Mesendoderm (in vitro differentiated cells): Measurements from ENCODE around the gene ZNF841. TPM values are rescaled to one million over a fixed set of nuclear protein-coding genes. Genes with fewer than 3 reads are reported as not detected.

Source experiments
- DNase-seq: peaks from one replicate; pipeline ENCODE4 v3.0.0; 2013
- H2AK5ac ChIP-seq: 2 replicates; pipeline ENCODE4 v1.6.1; 2013; ENCODE audit warnings: low read length, inconsistent platforms
- H2BK120ac ChIP-seq: 2 replicates; pipeline ENCODE4 v1.6.1; 2013; ENCODE audit warnings: low read depth, mild to moderate bottlenecking, low read length, moderate library complexity, mixed read lengths
- H2BK15ac ChIP-seq: replicated peaks from 2 replicates; pipeline ENCODE4 v1.6.1; 2013; ENCODE audit warnings: low read depth, mild to moderate bottlenecking, moderate library complexity
- H2BK5ac ChIP-seq: 2 replicates; pipeline ENCODE4 v1.6.1; 2013; ENCODE audit warnings: low read length, inconsistent platforms
- H3K18ac ChIP-seq: 2 replicates; pipeline ENCODE4 v1.6.1; 2013; ENCODE audit warnings: mild to moderate bottlenecking, low read length, mixed read lengths
- H3K23ac ChIP-seq: one replicate; pipeline ENCODE4 v1.6.1; 2013; ENCODE audit warnings: low read length
- H3K27ac ChIP-seq: 2 replicates; pipeline ENCODE4 v1.5.1; 2013; ENCODE audit warnings: low read depth, mild to moderate bottlenecking, inconsistent platforms, low read length, moderate library complexity
- H3K27me3 ChIP-seq: 2 replicates; pipeline ENCODE4 v1.6.1; 2013; ENCODE audit warnings: low read length, control low read depth, mild to moderate bottlenecking, inconsistent platforms; ENCODE audit not compliant: insufficient read depth, poor library complexity
- H3K36me3 ChIP-seq: 2 replicates; pipeline ENCODE4 v1.6.1; 2013; ENCODE audit warnings: low read length, inconsistent platforms; ENCODE audit not compliant: control insufficient read depth, insufficient read depth
- H3K4ac ChIP-seq: one replicate; pipeline ENCODE4 v1.6.1; 2013; ENCODE audit warnings: low read depth, mild to moderate bottlenecking, low read length, moderate library complexity
- H3K4me1 ChIP-seq: 2 replicates; pipeline ENCODE4 v1.6.1; 2013; ENCODE audit warnings: low read depth, low read length, inconsistent platforms; ENCODE audit not compliant: control insufficient read depth
- H3K4me2 ChIP-seq: 2 replicates; pipeline ENCODE4 v1.6.1; 2013; ENCODE audit warnings: low read length
- H3K4me3 ChIP-seq: 2 replicates; pipeline ENCODE4 v1.5.1; 2013; ENCODE audit warnings: mild to moderate bottlenecking, low read length
- H3K56ac ChIP-seq: one replicate; pipeline ENCODE4 v1.6.1; 2013; ENCODE audit warnings: low read length
- H3K79me1 ChIP-seq: 2 replicates; pipeline ENCODE4 v1.6.1; 2013; ENCODE audit warnings: low read length, inconsistent platforms
- H3K79me2 ChIP-seq: 2 replicates; pipeline ENCODE4 v1.6.1; 2013; ENCODE audit warnings: mild to moderate bottlenecking, low read length; ENCODE audit not compliant: control insufficient read depth, insufficient read depth
- H3K9ac ChIP-seq: 2 replicates; pipeline ENCODE4 v1.6.1; 2013; ENCODE audit warnings: low read length, inconsistent platforms
- H4K5ac ChIP-seq: one replicate; pipeline ENCODE4 v1.6.1; 2013; ENCODE audit warnings: low read length
- H4K8ac ChIP-seq: one replicate; pipeline ENCODE4 v1.6.1; 2013; ENCODE audit warnings: low read depth, mild to moderate bottlenecking, control low read depth, low read length, moderate library complexity
- WGBS: extraction: QIAGEN DNeasy Blood & Tissue Kit; methylation state at CpG from one replicate; pipeline ENCODE4 v1.1.7; 2013; ENCODE audit warnings: low lambda C conversion rate, missing lambda C conversion rate; ENCODE audit not compliant: insufficient coverage; ENCODE audit errors: extremely low coverage; 5-methylcytosine and 5-hydroxymethylcytosine counted together
- small RNA-seq: library from polyadenylated mRNA; stranded (forward); fragments of <200 nt; extraction: miRNeasy Mini kit (QIAGEN cat#:217004); gene quantifications from one replicate; pipeline ENCODE3, GENCODE V24; 2013; ENCODE audit not compliant: insufficient read depth

The ZNF841 gene

GRCh38 chr19:52020506-52020905, 75.1 kb downstream of the ZNF841 start:
- WGBS = no CpG with 5 or more reads among the region's 4 CpGs
- H3K36me3 ChIP-seq = peaks cover 21% of the 10 kb centered on the region

More at GRCh38 chr19:52020506-52020905, 75.1 kb downstream of the ZNF841 start:
- Histone ChIP-seq H2AK5ac (no peak overlapping the region), H3K27ac (no peak overlapping the region), H3K18ac (no peak overlapping the region), H3K4me1 (no peaks in the 10 kb centered on the region), H3K23ac (no peak overlapping the region), H3K27me3 (no peaks in the 10 kb centered on the region), H2BK15ac (no peak overlapping the region), H3K4me3 (no peak overlapping the region), H3K4ac (no peak overlapping the region), H3K79me2 (peaks cover 2% of the 10 kb centered on the region), H3K56ac (no peak overlapping the region), H3K9ac (no peak overlapping the region), H2BK5ac (no peak overlapping the region), H4K8ac (no peak overlapping the region), H2BK120ac (no peak overlapping the region), H3K79me1 (peaks cover 8% of the 10 kb centered on the region), H3K4me2 (no peak overlapping the region), H4K5ac (no peak overlapping the region)
- no peak for DNase-seq

Small RNAs within 50 kb of the gene (small RNA-seq; reads per million reads assigned to genes)
- gene RPL37P23 = not detected
